K562 (cell line): ENCODE measurements around the gene MLST8. TPM values are rescaled to one million over a fixed set of nuclear protein-coding genes. Genes with fewer than 3 reads are reported as not detected.

Experiments used
- ATAC-seq: fragments of 200-7000 bp; cut with Tn5 transposase; 3 replicates; pipeline ENCODE4 v1.9.1; 2020; ENCODE audit warnings: moderate library complexity
- BruUV-seq: library from RNA; stranded (reverse); fragments of 400-500 nt; replicated peaks from 2 replicates; lab custom pipeline; 2021; lab: Mats Ljungman, UMichigan
- CTCF ChIA-PET: fragments of 300-600 bp; formaldehyde crosslinking; extraction: SDS; loops from one replicate; lab custom pipeline; 2021; ENCODE audit warnings: low intra/inter-chr PET ratio; lab: Yijun Ruan, JAX
- POLR2A ChIA-PET: fragments of 300-600, 350-650 bp; sonication (Branson Sonifier 250); formaldehyde crosslinking; extraction: SDS; loops from one replicate; lab custom pipeline; 2021; ENCODE audit warnings: antibody characterized with exemption, inconsistent platforms; lab: Yijun Ruan, JAX
- DNase-seq, 4 experiments: peaks; one replicate each; pipeline versions ENCODE4 v3.0.0 to v3.0.0-alpha.2; 2011 to 2018; ENCODE audit warnings: low spot score in 3 of 4, mixed read lengths in 3 of 4; ENCODE audit errors: extremely low read depth in 1 of 4
- FAIRE-seq: peaks from 2 replicates; lab custom pipeline; 2011; peaks lifted over from hg19 to GRCh38; lab: Jason Lieb, UNC
- H2AFZ ChIP-seq: 2 replicates; pipeline ENCODE4 v1.6.0; 2011; ENCODE audit warnings: low read depth, low read length, control low read depth, inconsistent platforms
- H3K27ac ChIP-seq: fragments of 200-600 bp; 3 replicates; pipeline ENCODE4 v1.8.0; 2011; ENCODE audit warnings: low read depth, mild to moderate bottlenecking, control low read depth, inconsistent platforms, low read length, moderate library complexity, mixed read lengths; ENCODE audit errors: extremely low read depth
- H3K27me3 ChIP-seq, 2 experiments: fragments of 300-600 bp in 1 of 2; 2 replicates in 1 of 2; 3 replicates in 1 of 2; pipeline versions ENCODE4 v1.6.0 to v1.8.0; 2011; ENCODE audit warnings: inconsistent platforms in 2 of 2, low read length in 2 of 2, mild to moderate bottlenecking in 1 of 2, mixed read lengths in 1 of 2, moderate library complexity in 1 of 2; ENCODE audit not compliant: control insufficient read depth in 2 of 2, insufficient read depth in 2 of 2
- H3K36me3 ChIP-seq: fragments of 300-600 bp; 3 replicates; pipeline ENCODE4 v1.8.0; 2011; ENCODE audit warnings: mild to moderate bottlenecking, low read length, inconsistent platforms; ENCODE audit not compliant: control insufficient read depth, insufficient read depth
- H3K4me1 ChIP-seq, 2 experiments: fragments of 200-600 bp in 1 of 2; replicated peaks in 1 of 2; 2 replicates in 1 of 2; 3 replicates in 1 of 2; pipeline versions ENCODE4 v1.5.1 to v1.8.0; 2011; ENCODE audit warnings: inconsistent platforms in 2 of 2, low read length in 2 of 2, mild to moderate bottlenecking in 1 of 2, mixed read lengths in 1 of 2, moderate library complexity in 1 of 2; ENCODE audit not compliant: control insufficient read depth in 2 of 2, insufficient read depth in 2 of 2
- H3K4me2 ChIP-seq: 2 replicates; pipeline ENCODE4 v1.6.1; 2011; ENCODE audit warnings: low read length, control low read depth, inconsistent platforms, mixed read lengths; ENCODE audit not compliant: insufficient read depth
- H3K4me3 ChIP-seq: fragments of 200-600 bp; sonication (generic), shearing (Covaris generic); 2 replicates; pipeline ENCODE4 v1.5.1; 2016; ENCODE audit warnings: control low read depth, inconsistent platforms
- H3K79me2 ChIP-seq: fragments of 200-600 bp; 3 replicates; pipeline ENCODE4 v1.8.0; 2011; ENCODE audit warnings: low read length, inconsistent platforms; ENCODE audit not compliant: control insufficient read depth, insufficient read depth
- H3K9ac ChIP-seq, 2 experiments: 2 replicates each; pipeline versions ENCODE4 v1.6.0 to v1.6.1; 2011; ENCODE audit warnings: low read depth in 2 of 2, low read length in 2 of 2, control low read depth in 1 of 2, inconsistent platforms in 1 of 2, mild to moderate bottlenecking in 1 of 2, mixed read lengths in 1 of 2; ENCODE audit not compliant: insufficient read depth in 1 of 2
- H3K9me1 ChIP-seq: one replicate; pipeline ENCODE4 v1.6.0; 2011; ENCODE audit warnings: inconsistent platforms, mild to moderate bottlenecking, low read length, moderate library complexity; ENCODE audit not compliant: control insufficient read depth, insufficient read depth
- H3K9me3 ChIP-seq: replicated peaks from 2 replicates; pipeline ENCODE4 v1.5.1; 2011; ENCODE audit warnings: low read depth, low read length, inconsistent platforms; ENCODE audit not compliant: control insufficient read depth, insufficient read depth
- H4K20me1 ChIP-seq: replicated peaks from 2 replicates; pipeline ENCODE4 v1.6.1; 2011; ENCODE audit warnings: low read length, inconsistent platforms, mixed read lengths; ENCODE audit not compliant: control insufficient read depth, insufficient read depth
- CREBBP ChIP-seq: IDR thresholded peaks from one replicate; pipeline ENCODE4 v1.6.1; 2012; ENCODE audit warnings: low read depth, mild to moderate bottlenecking, control low read depth, inconsistent platforms, low read length
- PML ChIP-seq: IDR thresholded peaks from 2 replicates; pipeline ENCODE4 v1.6.1; 2012; ENCODE audit warnings: low read length, inconsistent platforms
- SMARCA4 ChIP-seq: fragments of 450-650 bp; IDR thresholded peaks from 2 replicates; pipeline ENCODE4 v1.6.1; 2016
- ZNF609 ChIP-seq: sonication (generic); formaldehyde crosslinking; IDR thresholded peaks from 2 replicates; pipeline ENCODE4 v1.8.1; 2023; ENCODE audit warnings: missing genetic modification reagents, mild to moderate bottlenecking, borderline replicate concordance
- ZNF77 ChIP-seq: fragments of 250-450 bp; sonication (Bioruptor Pico); IDR thresholded peaks from 2 replicates; pipeline ENCODE4 v1.5.0; 2020
- whole genome bisulfite sequencing: fragments of 100-300 bp; shearing (Covaris generic); methylation state at CpG from one replicate; pipeline ENCODE4 v1.1.6; 2016; ENCODE audit warnings: low coverage, mixed read lengths; ENCODE audit not compliant: insufficient coverage; ENCODE audit errors: missing lambda C conversion rate; 5-methylcytosine and 5-hydroxymethylcytosine counted together
- in situ Hi-C: fragments of 300-500 bp; cut with MboI; formaldehyde crosslinking; loops from 4 replicates; pipeline ENCODE4 v1.15.0; 2018; ENCODE audit warnings: inconsistent platforms, mixed read lengths
- intact Hi-C: fragments of 100-400 bp; cut with micrococcal nuclease; formaldehyde crosslinking; loops from 2 replicates; pipeline ENCODE4 v1.14.2; 2022
- polyA plus RNA-seq, 8 experiments: library from polyadenylated mRNA; depleted of rRNA in 4 of 8; stranded (reverse) in 5 of 8; unstranded in 3 of 8; fragments of >200 nt; fragmentation: Nextera tagmentation in 2 of 8; fragmentation: Illumina TruSeq in 1 of 8; extraction: Ambion mirVana in 2 of 8; extraction: Trizol in 1 of 8; gene quantifications; 2 replicates each; pipeline versions ENCODE4 v1.2.1 to v1.2.3, GENCODE V29; 2011 to 2014; ENCODE audit warnings: inconsistent platforms in 1 of 8, missing spikeins in 1 of 8
- total RNA-seq, 7 experiments: library from RNA; depleted of rRNA in 6 of 7; stranded (reverse); fragments of >200 nt in 6 of 7; fragmentation: Illumina TruSeq in 2 of 7; extraction: Trizol in 2 of 7; gene quantifications; 2 replicates each; pipeline versions ENCODE4 v1.2.1 to v1.2.3, GENCODE V29; 2011 to 2021; ENCODE audit warnings: low replicate concordance in 1 of 7
- TF ChIP-seq, protein P1 (sequence below): IDR thresholded peaks from 2 replicates; pipeline ENCODE4 v1.6.1; 2011; ENCODE audit warnings: borderline replicate concordance, low read depth, mild to moderate bottlenecking, moderate library complexity, low read length; ENCODE audit not compliant: insufficient read depth, poor library complexity, severe bottlenecking
- TF ChIP-seq, protein P2 (sequence below): sonication (generic); formaldehyde crosslinking; IDR thresholded peaks from 2 replicates; pipeline ENCODE4 v1.8.0; 2023; ENCODE audit warnings: mild to moderate bottlenecking, missing genetic modification reagents

Gene MLST8
- total and polyA plus RNA-seq, 9 of the 15 experiments (the other 6 are each of a cell fraction or from before 2014, with no cell fraction given) = 1.5 to 116 (median 43.3) TPM

DNA sequence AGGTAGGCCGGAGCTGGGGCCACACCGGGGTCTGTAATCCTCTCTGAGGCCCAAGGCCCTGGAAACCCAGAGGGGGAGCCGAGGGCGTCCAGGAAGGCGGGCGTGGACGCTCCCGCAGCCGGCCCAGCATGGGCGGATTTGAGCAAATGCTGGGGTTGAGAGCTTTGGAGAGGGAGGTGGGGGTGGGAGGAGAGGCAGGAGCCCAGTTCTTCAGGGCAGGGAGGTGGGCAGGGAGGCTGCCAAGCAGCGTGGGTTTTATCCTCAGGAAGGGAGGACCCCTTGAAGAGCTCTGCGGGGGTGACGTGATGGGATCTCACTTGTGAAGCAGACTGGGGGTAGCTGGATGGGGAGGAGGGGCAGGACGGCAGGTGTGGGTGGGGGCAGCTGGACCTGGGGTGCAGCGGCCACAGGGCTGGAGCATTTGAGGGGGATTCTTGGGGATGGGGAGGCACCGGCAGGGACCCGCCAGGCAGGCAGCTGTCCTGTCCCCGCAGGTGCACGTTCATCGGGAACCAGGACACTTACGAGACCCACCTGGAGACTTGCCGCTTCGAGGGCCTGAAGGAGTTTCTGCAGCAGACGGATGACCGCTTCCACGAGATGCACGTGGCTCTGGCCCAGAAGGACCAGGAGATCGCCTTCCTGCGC is 32.4 kb upstream of the MLST8 start:
- FAIRE-seq (no peak), DNase-seq (no peak), ATAC-seq (no peak)
- Histone ChIP-seq H3K27me3 (no peaks in the 10 kb centered on the region), H3K4me1 (peaks cover 0 to 55% of the 10 kb centered on the region in 2 experiments; a peak in 1 of 5 replicates), H3K9me1 (no peaks in the 10 kb centered on the region), H4K20me1 (no peaks in the 10 kb centered on the region), H3K36me3 (peaks cover 82% of the 10 kb centered on the region; the same call in 2 of the 3 replicates), H3K9me3 (no peaks in the 10 kb centered on the region), H3K27ac (no peak overlapping the region), H3K79me2 (no peaks in the 10 kb centered on the region), H3K4me3 (no peak overlapping the region), H3K9ac (peak overlapping the region in 1 of 2 experiments; percentile 26; a peak in 1 of 4 replicates), H3K4me2 (no peak overlapping the region), H2AFZ (no peak overlapping the region)
- WGBS = 90% methylated on average over 17 of the region's 29 CpGs
- ChIA-PET POLR2A (interaction anchor here (0.7 to 4.3 kb wide), 3 partner anchors 15 to 32 kb away, joined by 3 to 27 read pairs (median 3); partner anchors contain the start of gene TRAF7), CTCF (no interaction called here)
- intact Hi-C loops (no loop called here), in situ Hi-C loops (no loop called here)
- no TSS peak for BruUV-seq
- TF ChIP-seq PML (no peak), ZNF77 (CRISPR knock-in tag) (no peak), ZNF609 (CRISPR knock-in tag) (no peak), CREBBP (no peak), SMARCA4 (no peak)
- TF ChIP-seq, protein P1, sequence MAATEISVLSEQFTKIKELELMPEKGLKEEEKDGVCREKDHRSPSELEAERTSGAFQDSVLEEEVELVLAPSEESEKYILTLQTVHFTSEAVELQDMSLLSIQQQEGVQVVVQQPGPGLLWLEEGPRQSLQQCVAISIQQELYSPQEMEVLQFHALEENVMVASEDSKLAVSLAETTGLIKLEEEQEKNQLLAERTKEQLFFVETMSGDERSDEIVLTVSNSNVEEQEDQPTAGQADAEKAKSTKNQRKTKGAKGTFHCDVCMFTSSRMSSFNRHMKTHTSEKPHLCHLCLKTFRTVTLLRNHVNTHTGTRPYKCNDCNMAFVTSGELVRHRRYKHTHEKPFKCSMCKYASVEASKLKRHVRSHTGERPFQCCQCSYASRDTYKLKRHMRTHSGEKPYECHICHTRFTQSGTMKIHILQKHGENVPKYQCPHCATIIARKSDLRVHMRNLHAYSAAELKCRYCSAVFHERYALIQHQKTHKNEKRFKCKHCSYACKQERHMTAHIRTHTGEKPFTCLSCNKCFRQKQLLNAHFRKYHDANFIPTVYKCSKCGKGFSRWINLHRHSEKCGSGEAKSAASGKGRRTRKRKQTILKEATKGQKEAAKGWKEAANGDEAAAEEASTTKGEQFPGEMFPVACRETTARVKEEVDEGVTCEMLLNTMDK = no peak
- TF ChIP-seq, protein P2, sequence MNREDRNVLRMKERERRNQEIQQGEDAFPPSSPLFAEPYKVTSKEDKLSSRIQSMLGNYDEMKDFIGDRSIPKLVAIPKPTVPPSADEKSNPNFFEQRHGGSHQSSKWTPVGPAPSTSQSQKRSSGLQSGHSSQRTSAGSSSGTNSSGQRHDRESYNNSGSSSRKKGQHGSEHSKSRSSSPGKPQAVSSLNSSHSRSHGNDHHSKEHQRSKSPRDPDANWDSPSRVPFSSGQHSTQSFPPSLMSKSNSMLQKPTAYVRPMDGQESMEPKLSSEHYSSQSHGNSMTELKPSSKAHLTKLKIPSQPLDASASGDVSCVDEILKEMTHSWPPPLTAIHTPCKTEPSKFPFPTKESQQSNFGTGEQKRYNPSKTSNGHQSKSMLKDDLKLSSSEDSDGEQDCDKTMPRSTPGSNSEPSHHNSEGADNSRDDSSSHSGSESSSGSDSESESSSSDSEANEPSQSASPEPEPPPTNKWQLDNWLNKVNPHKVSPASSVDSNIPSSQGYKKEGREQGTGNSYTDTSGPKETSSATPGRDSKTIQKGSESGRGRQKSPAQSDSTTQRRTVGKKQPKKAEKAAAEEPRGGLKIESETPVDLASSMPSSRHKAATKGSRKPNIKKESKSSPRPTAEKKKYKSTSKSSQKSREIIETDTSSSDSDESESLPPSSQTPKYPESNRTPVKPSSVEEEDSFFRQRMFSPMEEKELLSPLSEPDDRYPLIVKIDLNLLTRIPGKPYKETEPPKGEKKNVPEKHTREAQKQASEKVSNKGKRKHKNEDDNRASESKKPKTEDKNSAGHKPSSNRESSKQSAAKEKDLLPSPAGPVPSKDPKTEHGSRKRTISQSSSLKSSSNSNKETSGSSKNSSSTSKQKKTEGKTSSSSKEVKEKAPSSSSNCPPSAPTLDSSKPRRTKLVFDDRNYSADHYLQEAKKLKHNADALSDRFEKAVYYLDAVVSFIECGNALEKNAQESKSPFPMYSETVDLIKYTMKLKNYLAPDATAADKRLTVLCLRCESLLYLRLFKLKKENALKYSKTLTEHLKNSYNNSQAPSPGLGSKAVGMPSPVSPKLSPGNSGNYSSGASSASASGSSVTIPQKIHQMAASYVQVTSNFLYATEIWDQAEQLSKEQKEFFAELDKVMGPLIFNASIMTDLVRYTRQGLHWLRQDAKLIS (CRISPR knock-in tag) = no peak
